Measurements from ENCODE around the gene CELSR1. TPM values are rescaled to one million over a fixed set of nuclear protein-coding genes. Genes with fewer than 3 reads are reported as not detected.

Gene CELSR1
- polyA plus RNA-seq, 1 experiment, result 0.14 TPM

- DNase-seq (ENCODE audit: low read depth, low spot score), result no peak
- CTCF ChIA-PET, result no interaction called here
- H3K4me3 ChIP-seq (ENCODE audit: low read depth, low read length), result no peak overlapping the region
- TF ChIP-seq CTCF (IDR thresholded peaks at IDR 0.05; ENCODE audit: low read depth, low read length), result no peak
- H3K9me3 ChIP-seq (ENCODE audit: control insufficient read depth, insufficient read depth, low read length), result no peaks in the 10 kb centered on the region; the same call in 1 of the 2 replicates
- H3K27ac ChIP-seq (ENCODE audit: low read depth, low read length), result no peak overlapping the region
- POLR2A ChIA-PET, result no interaction called here
- H3K27me3 ChIP-seq (ENCODE audit: control insufficient read depth, insufficient read depth, low read length), result no peaks in the 10 kb centered on the region
Measured at GRCh38 chr22:46338636-46339035, 198.8 kb downstream of the CELSR1 start.

- CTCF ChIA-PET, result no interaction called here
- no peak overlapping the region for H3K27ac ChIP-seq (ENCODE audit: low read depth, low read length)
- no peak overlapping the region for H3K4me3 ChIP-seq (ENCODE audit: low read depth, low read length)
- H3K27me3 ChIP-seq (ENCODE audit: control insufficient read depth, insufficient read depth, low read length), result no peaks in the 10 kb centered on the region
- POLR2A ChIA-PET, result no interaction called here
- no peaks in the 10 kb centered on the region; the same call in 1 of the 2 replicates for H3K9me3 ChIP-seq (ENCODE audit: control insufficient read depth, insufficient read depth, low read length)
- no peak for DNase-seq (ENCODE audit: low read depth, low spot score)
- TF ChIP-seq CTCF (IDR thresholded peaks at IDR 0.05; ENCODE audit: low read depth, low read length), result no peak
Measured at GRCh38 chr22:46337870-46338269, 199.6 kb downstream of the CELSR1 start.

GRCh38 chr22:46336119-46337078, 201.0 kb downstream of the CELSR1 start:
- POLR2A ChIA-PET, result interaction anchor here (0.6 kb wide), 1 partner anchor 107 kb away, joined by 7 read pairs; no protein-coding TSS in a partner anchor
- CTCF ChIA-PET, result interaction anchor here (0.7 kb wide), 1 partner anchor 46 kb away, joined by 3 read pairs; no protein-coding TSS in a partner anchor
- Histone ChIP-seq H3K27ac (ENCODE audit: low read depth, low read length) (no peak overlapping the region), H3K27me3 (ENCODE audit: control insufficient read depth, insufficient read depth, low read length) (no peaks in the 10 kb centered on the region), H3K4me3 (ENCODE audit: low read depth, low read length) (peak overlapping the region; percentile 96), H3K9me3 (ENCODE audit: control insufficient read depth, insufficient read depth, low read length) (no peaks in the 10 kb centered on the region; the same call in 1 of the 2 replicates)
- TF ChIP-seq CTCF (IDR thresholded peaks at IDR 0.05; ENCODE audit: low read depth, low read length), result no peak
- no peak for DNase-seq (ENCODE audit: low read depth, low spot score)

GRCh38 chr22:46335201-46336118, 202.0 kb downstream of the CELSR1 start, which contains the start of gene TRMU:
TSS of gene TRMU (plus strand) at chr22:46335714. CDS start at chr22:46335765, 51 bp downstream.
- H3K4me3 ChIP-seq (ENCODE audit: low read depth, low read length), result peak within 1 kb of the TSS; percentile 96
- peak within 1 kb of the TSS; percentile 85 for H3K27ac ChIP-seq (ENCODE audit: low read depth, low read length)
- peak; percentile 53 for DNase-seq (ENCODE audit: low read depth, low spot score)
- no peaks in the 10 kb centered on the region; the same call in 1 of the 2 replicates for H3K9me3 ChIP-seq (ENCODE audit: control insufficient read depth, insufficient read depth, low read length)
- H3K27me3 ChIP-seq (ENCODE audit: control insufficient read depth, insufficient read depth, low read length), result no peaks in the 10 kb centered on the region
- TF ChIP-seq CTCF (IDR thresholded peaks at IDR 0.05; ENCODE audit: low read depth, low read length), result no peak
- ChIA-PET POLR2A (interaction anchor here (0.6 kb wide), 1 partner anchor 193 kb away, joined by 6 read pairs; no protein-coding TSS in a partner anchor), CTCF (interaction anchor here (0.7 kb wide), 1 partner anchor 45 kb away, joined by 3 read pairs; no protein-coding TSS in a partner anchor)

All from AG04450 (cell line).